Neural progenitor cell (in vitro differentiated cells): ENCODE data around the gene SLC7A10.

Source experiments
- CTCF ChIP-seq: fragments of 200-600 bp; sonication (generic); IDR thresholded peaks from 2 replicates; pipeline ENCODE4 v1.5.1; 2017; ENCODE audit warnings: antibody characterized with exemption, mild to moderate bottlenecking
- EZH2 ChIP-seq: fragments of 200-600 bp; sonication (generic); IDR thresholded peaks from 2 replicates; pipeline ENCODE4 v1.6.1; 2017; ENCODE audit warnings: antibody characterized with exemption, mild to moderate bottlenecking, moderate library complexity
- EZH2phosphoT487 ChIP-seq: fragments of 200-600 bp; sonication (generic); IDR thresholded peaks from 2 replicates; pipeline ENCODE4 v1.6.1; 2017; ENCODE audit warnings: antibody characterized with exemption

GRCh38 chr19:33240181-33240771 lies 14.6 kb upstream of the SLC7A10 start:
- no peak for TF ChIP-seq CTCF
- no peak for TF ChIP-seq EZH2phosphoT487
- no peak for TF ChIP-seq EZH2
